HG02588 (cell line): ENCODE results near the gene SUGCT.
"Not testable (repeated sequence)": the region's sequence is repeated elsewhere in the genome, so short reads cannot be mapped to it uniquely, and the experiment has no call there.

Experiments used
- ATAC-seq: cut with Tn5 transposase; IDR thresholded peaks from one replicate; pipeline ENCODE4 v1.9.1; 2021; ENCODE audit warnings: mild to moderate bottlenecking, moderate library complexity; ENCODE audit not compliant: unreplicated experiment

The SUGCT gene

DNA sequence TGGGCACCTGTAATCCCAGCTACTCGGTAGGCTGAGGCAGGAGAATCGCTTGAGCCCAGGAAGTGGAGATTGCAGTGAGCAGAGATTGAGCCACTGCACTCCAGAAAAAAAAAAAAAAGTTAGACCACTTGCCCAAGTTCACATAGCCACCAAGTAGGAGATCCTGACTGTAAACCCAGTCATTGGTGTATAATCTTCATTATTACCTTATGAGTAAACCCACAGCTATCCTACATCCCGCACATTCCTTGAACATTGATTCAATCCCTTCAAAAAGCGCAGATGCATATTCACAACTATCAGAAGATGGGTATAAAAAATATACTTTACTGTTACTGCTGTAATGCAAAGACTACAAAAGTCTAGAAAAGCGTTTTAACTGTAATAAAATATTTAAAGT, 512.9 kb downstream of the SUGCT start:
- no peak for ATAC-seq

DNA sequence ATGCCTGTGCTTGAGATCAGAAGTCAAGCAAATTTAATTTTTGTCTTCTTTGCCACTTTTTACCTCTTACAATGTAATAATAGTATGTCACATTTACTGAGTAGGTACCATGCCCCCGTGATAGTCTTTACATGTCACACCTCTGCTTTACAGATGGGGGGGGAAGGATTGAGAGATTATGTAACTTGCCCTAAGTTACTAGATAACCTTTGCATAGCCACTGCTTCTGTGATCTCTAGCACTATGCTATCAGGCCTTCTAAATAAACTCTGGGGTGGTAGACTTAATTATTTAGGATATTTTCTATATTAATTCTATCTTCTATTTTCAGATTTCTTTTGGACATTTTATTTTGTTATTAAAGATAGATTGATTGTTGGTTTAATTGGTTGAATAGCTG, 514.4 kb downstream of the SUGCT start:
- no peak for ATAC-seq

DNA sequence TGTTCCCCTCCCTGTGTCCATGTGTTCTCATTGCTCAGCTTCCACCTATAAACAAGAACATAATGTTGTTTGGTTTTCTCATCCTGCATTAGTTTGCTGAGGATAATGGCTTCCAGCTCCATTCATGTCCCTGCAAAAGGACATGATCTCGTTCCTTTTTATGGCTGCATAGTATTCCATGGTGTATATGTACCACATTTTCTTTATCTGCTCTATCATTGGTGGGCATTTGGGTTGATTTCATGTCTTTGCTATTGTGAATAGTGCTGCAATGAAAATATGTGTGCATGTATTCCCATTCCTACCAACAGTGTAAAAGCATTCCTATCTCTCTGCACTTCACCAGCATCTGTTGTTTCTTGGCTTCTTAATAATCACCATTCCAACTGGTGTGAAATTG, 516.1 kb downstream of the SUGCT start:
- not testable (repeated sequence) for ATAC-seq

DNA sequence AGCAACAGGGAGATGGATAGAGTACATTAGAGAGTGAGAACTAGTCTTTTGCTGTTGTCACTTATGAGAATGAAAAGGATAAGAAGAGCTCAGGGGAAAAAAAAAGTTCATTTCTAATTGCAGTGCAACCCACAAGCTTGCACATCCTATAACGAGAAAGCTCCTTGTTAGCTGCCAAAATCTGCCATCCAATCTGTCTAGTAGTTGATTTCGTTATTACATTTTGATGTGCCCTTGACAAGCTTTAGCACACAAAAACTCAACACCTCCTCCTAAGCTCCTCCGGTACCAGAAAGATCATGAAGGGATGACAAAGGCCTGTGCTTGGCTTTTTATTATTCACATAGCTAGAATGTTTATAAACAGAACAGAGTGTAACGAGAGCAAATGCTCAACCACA, 519.4 kb downstream of the SUGCT start:
- ATAC-seq = no peak

DNA sequence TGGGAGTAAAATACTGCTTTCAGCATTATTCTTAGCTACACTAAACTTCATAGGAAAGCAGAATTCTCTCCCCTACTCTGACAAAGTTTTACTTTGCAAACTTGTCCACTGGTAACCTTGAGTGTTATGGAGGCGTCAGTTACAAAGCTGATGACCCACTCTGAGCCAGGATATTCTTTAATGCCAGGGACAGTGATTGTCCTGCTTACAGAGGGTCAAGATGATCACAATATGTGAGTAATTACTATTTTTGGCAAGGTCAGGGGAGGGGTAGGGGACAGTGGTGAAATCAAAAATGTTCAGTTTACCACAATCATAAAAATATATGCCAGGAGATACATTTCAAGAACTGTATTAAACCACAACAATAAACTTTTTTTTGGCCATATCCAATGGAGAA, 520.6 kb downstream of the SUGCT start:
- no peak for ATAC-seq

DNA sequence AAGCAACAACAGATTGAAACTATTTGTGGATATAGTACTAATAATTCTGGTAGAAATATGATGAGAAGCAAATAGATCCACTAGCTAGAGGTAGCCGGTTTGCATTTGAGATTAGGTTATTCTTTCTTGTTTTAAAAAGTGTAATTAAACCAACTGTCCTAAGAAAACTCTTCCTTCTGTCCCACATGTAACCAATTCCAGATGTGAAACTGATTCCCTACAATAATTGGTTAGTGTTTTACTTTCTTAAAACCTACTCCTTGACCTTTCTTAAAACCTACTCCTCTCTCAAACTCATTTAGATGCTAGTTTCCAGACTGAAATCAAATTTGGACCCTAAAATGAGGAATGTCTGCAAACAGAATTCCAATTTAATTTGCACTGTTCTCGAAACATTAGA, 521.5 kb downstream of the SUGCT start:
- no peak for ATAC-seq

DNA sequence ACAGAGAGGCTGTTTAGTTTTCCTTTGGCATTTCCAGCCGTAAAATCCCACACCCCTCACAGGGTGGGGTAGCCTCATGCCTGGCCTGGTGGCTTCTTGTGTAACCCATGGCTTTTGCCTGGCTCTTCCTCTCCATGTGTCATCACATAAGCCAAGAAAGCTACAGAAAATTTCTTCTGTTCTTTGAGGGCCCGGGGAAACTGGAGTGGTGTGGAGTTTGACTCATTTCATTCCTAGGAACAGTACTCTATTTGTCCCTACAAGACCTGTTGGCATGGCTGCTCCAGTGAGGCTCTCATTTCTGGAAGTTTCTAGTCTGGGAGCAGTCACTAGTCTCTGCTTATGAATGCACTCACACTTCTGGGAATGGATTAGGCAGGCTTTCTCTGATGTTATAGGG, 523.9 kb downstream of the SUGCT start:
- ATAC-seq = no peak

DNA sequence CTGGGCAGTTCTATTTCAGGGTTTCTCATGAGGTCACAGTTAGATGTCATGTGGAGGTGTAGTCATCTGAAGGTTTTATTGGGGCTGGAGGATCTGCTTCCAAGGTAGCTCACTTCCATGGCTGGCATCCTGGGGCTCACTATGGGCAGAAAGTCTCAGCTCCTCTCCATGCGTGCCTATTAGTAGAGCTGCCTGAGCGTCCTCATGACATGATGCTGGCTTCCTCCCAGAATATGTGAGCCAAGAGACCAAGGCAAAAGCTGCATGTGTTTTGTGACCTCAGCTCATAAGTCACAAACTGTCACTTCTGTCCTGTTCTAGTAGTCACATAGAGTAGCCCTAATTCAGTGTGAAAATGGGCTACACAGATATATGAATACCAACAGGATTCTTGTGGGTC, 524.4 kb downstream of the SUGCT start:
- ATAC-seq = no peak

DNA sequence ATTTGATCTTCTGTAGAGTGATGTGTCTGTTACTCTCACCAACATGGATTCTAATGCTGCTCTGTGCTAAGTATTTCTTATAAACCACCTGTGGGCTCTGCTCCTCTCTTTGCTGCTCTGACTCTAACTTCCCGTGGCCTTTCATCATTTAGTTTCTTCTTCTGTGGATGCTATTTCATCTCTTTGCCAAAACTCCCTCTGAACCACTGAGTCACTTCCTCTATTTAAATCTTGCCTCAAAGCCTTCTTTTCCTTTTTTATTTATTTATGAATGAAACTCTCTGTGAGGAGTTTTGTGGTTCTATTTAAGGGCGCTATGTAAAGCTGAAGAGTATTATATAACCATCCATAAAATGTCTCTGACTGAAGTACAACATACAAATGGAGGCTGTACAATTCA, 538.5 kb downstream of the SUGCT start:
- no peak for ATAC-seq

DNA sequence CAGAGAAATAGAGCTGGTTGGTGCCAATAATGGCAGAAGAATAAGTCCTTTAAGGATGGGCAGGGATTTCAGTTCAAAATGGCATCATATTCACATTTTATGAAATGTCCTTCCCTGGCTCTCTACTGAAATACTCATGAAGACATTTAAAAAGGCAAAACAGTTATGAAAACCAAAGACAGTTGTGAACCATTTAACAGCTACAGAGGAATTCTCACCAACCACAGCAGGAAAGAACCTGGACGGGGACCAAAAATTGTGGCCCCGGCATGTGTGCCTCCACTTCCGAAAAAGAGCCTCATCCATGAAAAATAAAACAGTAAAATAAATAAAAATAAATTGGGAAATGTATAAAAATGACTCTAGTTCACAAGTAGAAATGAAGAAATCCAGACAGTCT, 539.5 kb downstream of the SUGCT start:
- no peak for ATAC-seq

DNA sequence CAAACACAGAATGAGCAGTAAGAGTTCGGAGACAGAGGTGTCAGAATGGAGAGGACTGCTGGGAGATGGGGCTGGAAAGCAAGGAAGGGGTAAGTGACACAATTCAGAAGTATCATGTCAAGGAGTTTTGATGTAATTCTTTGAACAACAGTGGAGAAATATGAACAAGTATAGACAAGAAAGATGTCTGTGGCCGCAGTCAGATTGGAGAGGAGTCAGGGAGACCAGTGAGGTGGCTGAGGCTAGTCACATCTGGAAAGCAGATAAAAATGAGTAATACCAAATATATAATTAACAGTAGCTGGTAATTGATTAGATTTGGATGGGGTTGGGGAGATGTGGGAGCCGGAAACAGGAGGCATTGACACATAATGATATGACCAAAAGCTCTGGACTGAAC, 540.9 kb downstream of the SUGCT start:
- no peak for ATAC-seq

DNA sequence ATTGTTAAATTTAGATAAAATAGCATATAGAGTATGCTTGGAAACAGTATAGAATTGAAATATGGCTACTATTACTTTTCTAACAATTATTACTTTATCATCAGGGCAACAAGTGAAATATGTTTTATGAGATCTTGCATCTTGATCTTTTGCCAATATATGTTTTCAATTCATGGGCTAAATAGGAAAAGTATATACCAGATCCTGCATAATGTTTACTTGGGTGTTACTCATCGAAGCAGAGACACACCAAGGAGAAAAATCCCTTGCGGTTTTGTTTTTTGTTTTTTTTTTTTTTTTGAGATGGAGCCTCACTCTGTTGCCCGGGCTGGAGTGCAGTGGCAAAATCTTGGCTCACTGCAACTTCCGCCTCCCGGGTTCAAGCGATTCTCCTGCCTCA, 541.4 kb downstream of the SUGCT start:
- ATAC-seq = no peak

DNA sequence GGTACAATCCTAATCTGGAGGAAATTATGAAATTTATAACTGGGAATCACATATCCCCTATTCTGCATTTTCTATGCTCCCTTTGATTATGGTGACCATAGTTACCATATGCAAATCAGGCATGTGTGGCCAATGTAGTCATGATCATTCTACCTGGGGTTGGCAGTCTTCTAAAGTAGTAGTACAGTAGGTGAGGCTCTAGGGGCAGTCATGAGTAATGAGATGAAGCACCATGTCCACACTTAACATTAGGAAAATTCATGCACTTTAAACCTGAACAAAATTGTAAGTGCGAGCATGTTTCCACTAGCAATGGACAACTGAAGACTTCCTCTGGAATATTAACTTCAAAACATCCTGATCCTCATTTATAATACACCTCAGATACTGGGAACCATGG, 545.9 kb downstream of the SUGCT start:
- ATAC-seq = peak; percentile 88

DNA sequence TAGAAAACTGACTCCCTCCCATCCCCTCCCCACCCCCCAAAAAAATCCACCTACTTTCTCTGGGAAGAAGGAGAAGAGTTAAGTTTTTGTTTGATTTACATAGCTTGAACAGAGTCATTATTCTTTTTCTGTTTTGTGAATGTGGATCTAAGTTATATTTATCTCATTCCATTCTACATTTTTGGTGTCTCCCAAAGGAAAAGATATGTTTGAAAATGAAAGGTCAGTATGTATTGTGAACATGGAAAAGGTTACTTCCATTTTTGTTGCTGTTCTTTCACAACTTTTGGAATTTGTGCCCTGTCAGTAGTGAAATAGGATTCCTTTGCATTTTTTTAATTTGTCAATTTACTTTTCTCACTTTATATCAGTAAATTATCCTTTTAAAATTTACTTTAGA, 547.9 kb downstream of the SUGCT start:
- no peak for ATAC-seq

DNA sequence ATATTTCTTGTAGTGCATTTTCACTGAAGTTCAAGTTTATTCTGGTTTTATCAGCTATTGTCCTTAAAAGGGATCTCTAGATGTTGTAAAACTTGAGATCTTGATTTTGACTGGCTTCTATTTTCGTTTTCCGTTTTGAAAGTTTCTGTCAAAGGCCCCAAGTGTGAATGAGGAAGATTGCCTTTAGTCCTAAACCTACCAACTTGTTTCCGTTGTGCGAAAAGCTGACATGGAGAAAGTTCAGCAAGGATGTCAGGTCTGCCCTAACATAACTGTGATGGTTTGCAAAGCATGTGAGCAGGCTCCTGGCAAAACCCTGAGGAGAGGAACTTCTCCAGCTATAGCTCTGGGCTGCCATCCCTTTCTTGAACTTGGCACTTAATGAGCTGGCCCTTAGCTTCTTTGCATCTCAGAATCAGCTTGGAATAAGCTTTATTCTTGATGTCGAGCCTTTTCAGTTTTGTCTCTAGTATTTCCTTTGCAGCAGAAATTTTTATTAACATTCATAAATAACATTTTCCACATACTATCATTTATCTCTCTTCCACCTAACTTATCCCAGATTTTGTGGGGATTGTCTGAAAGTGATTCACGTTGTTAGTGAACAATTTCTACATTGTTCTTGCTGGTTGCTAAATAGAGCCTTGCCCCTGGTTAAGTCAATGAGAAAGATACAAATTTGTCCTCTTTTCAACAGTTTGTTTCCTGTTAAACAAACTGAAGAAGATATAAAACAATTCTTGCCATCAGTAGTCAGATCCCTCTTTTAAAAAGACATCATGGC, 559.4 kb downstream of the SUGCT start:
- no peak for ATAC-seq

DNA sequence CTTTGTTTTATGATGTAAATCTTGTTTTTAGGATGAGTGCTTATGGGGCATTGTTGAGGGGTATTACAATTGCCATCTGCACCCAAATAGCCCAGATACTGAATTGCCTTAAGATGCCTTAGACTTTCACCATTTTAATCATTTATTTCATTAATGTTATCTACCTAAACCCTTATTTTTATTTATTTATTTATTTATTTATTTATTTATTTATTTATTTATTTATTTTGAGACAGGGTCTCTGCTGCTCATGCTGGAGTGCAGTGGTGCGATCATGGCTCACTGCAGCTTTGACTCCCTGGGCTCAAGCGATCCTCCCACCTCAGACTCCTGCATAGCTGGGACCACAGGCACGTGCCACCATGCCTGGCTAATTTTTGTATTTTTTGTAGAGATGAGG, 560.2 kb downstream of the SUGCT start:
- no peak for ATAC-seq

DNA sequence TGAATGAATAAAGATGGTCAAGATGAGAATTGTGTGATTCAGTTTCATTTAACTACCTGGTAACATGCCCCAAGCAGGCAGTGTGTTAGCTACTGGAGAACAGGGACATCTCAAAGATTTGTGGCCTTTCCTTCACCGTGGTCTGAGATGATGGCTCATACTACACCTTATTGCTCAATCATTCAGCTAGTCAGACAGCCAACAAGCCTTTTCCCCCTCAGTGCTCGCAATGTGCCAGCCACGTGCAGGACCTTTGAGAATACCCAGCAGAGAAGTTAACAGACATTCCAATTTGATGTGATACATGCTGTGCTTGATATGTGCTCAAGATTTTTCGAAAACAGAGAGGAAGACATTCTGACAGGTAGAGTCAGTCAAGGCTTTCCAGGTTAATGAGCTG, 562.8 kb downstream of the SUGCT start:
- ATAC-seq = no peak

DNA sequence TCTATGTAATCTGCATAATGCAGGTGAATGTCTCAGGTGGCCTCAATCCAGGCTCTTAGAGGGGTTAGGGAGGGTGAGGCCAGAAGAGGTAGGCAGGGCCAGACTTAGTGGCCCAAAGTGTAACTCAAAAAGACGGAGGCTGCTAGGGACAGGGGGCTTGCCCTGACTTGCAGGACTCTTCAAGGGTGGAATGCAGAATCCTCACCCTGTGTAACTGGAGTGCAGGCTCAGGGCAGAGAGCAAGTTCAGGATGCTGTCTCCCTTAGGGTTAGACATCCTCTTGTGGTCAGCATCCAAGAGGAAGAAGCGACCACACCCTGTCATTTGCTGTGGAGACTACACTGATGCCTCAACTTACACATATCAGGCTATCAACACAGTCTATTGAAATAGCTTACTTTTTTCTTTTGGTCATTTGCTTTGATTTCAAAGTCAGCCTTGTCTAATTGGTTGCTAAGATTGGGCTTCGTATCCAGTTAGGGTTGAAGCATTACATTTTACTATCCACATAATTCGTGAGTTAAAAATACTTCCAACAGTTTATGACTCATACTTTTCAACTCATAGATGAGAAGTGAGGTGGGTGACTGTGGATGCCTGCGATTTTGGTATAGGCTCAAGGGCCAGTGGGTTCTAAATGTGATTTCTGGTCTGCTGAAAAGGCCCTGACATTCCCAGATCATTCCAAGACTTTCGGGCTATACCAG, 563.6 kb downstream of the SUGCT start:
- no peak for ATAC-seq

DNA sequence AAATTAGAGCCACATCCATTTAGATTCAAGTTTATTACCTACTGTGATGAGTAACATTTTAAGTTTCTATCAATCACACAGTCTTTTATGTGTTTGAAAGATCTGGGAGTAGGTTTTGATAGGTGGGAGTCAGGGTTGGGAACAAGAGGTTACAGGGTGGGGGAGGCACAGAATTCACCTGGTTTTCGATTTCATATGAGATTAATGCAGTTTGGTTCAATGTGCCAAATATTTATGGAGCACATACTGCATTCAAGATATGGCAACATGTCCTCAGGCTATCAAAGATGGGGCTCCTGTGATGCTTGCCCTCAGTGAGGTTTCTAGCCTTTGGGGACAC, 564.1 kb downstream of the SUGCT start:
- ATAC-seq = no peak

DNA sequence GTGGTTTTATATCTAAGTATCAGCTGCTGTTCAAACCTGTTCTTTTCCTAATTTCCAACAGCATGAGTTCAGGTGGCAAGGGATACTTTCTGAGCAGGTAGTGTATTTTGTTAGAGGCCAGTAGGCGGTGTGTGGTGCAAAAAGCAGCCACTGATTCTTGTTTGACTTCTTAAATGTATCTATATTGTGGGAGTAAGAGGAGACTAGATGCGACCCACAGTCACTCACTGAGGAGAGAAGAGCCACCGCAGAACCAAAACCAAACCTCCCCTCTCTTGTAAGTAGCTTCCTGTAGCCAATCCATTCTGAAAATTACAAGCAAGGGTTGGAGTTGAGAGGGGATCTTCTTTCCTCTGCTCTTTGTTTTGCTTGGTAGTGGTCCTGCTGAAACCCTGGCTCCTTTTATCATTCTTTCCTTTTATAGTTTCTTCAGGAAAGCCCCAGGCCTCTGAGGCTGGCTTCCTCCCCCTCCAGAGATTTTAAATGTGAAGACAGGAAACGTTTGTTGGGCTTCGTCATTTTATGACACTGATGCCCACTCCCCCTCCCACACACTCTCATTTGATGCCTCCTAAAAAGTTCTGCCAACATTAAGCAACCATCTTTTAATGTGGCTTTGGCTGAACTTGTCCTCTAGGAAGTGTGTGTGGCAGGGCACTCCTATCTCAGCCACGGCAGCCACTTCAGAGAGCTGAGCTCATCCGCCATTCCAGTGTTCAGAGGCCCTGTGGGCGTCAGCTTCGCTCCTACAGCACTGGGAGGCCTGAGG, 566.0 kb downstream of the SUGCT start:
- ATAC-seq = no peak

DNA sequence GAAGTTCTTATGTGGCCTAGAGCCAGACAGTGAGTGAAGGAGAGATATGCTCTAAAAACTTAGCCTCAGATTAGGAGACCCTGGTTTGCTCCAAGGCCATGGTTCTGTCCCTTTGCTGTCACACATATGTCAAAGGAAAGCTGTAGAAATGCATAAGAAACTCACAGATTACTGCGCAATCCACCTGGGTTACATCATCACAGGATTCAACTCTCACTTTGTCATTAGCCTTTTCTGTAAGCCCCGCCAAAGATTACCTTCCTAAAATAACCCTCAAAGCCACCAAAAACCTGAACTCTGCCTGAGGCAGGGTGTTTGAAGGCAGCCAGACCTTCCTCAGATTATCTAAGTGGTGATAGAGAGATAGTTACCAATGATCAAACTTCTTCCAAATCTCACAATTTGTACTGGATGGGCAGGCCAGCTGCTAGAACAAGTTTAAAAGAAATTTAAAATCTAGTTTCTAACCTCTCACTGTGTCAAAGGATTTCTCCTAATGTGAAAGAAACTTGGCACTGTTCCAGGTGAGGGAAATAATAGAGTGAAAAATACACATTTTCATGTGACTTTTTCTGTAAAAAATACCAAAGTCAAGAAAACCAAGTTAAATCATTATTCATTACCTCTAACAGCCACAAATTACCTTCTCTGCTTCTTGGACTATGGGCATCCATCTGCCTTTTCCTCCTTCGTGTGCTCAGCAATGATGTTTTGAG, 567.2 kb downstream of the SUGCT start:
- ATAC-seq = no peak
